ENCODE measurements around the gene KMT5C. TPM values are rescaled to one million over a fixed set of nuclear protein-coding genes. Genes with fewer than 3 reads are reported as not detected.
A peak's percentile ranks its signal among the peaks of the same experiment; 100 is the strongest.

The KMT5C gene
- total and polyA plus RNA-seq, 2 donors (not counting 1 experiment from before 2014, with no cell fraction given): 22.2 to 23.6 TPM

GRCh38 chr19:55339889-55340783 is 460 bp downstream of the KMT5C start:
- Histone ChIP-seq H3K79me2 (ENCODE audit: control insufficient read depth, insufficient read depth, low read length) (peaks cover 17% of the 10 kb centered on the region), H3K4me1 (ENCODE audit: control insufficient read depth in 2 of 2, insufficient read depth in 2 of 2, low read length in 2 of 2) (peaks cover 16 to 28% of the 10 kb centered on the region in 2 donors), H3K9me3 (ENCODE audit: control extremely low read depth in 1 of 3, control insufficient read depth in 2 of 3, insufficient read depth in 1 of 3, low read length in 2 of 3) (peaks cover 0 to 7% (median 0%) of the 10 kb centered on the region in 3 donors), H3K4me3 (ENCODE audit: control extremely low read depth in 1 of 5, extremely low read depth in 1 of 5, insufficient read depth in 1 of 5, low read depth in 2 of 5, low read length in 4 of 5) (peak overlapping the region; percentile 41 to 81 (median 59)), H3K36me3 (replicated peaks in 1 of 2; ENCODE audit: control extremely low read depth in 1 of 2, control insufficient read depth in 1 of 2, extremely low read depth in 1 of 2, insufficient read depth in 2 of 2, low read length in 1 of 2) (peaks cover 0 to 10% of the 10 kb centered on the region in 2 experiments), H3K27ac (ENCODE audit: low read length in 2 of 2) (peak overlapping the region; percentile 31 to 68), H4K20me1 (ENCODE audit: control insufficient read depth, insufficient read depth, low read length, poor library complexity, severe bottlenecking) (no peaks in the 10 kb centered on the region), H3K4me2 (replicated peaks; ENCODE audit: low read depth, low read length, poor library complexity, severe bottlenecking) (peak overlapping the region; percentile 99), H3K9ac (ENCODE audit: low read length) (peak overlapping the region; percentile 74), H2AFZ (ENCODE audit: insufficient read depth, low read depth, low read length, poor library complexity, severe bottlenecking) (peak overlapping the region; percentile 38), H3K27me3 (replicated peaks in 1 of 4; ENCODE audit: control extremely low read depth in 1 of 4, control insufficient read depth in 3 of 4, insufficient read depth in 4 of 4, low read length in 3 of 4) (peaks cover 0 to 23% (median 9%) of the 10 kb centered on the region in 4 experiments)
- ATAC-seq (ENCODE audit: low read depth): no peak
- DNase-seq: peak; percentile 52
- POLR2A ChIA-PET: interaction anchor here (0.7 to 1.8 kb wide), 14 partner anchors 34 to 1181 kb away, joined by 3 to 12 read pairs (median 4); partner anchors contain the start of genes FIZ1, HSPBP1, LENG1 and SYT5
- TF ChIP-seq CTCF (IDR thresholded peaks at IDR 0.05): no peak
- no peak for TF ChIP-seq EZH2 (IDR thresholded peaks at IDR 0.05; ENCODE audit: borderline replicate concordance, insufficient read depth, low read depth, low read length, poor library complexity, severe bottlenecking)
- intact Hi-C loops (cut with micrococcal nuclease): loop anchor here (1.0 to 5.0 kb wide), 10 partner anchors 14 to 1473 kb away; partner anchors contain the start of genes COX6B2, HSPBP1, ISOC2 and MYADM
- Mint-ChIP-seq H3K4me1 (peaks cover 20% of the 10 kb centered on the region), H3K9me3 (ENCODE audit: insufficient read depth) (no peaks in the 10 kb centered on the region), H3K27ac (peak overlapping the region; percentile 93), H3K27me3 (peaks cover 16% of the 10 kb centered on the region), H3K4me3 (peak overlapping the region; percentile 94)
- 3% methylated on average over 33 of the region's 44 CpGs for WGBS (ENCODE audit: insufficient coverage)
- CTCF ChIA-PET: interaction anchor here (0.6 to 1.8 kb wide), 13 partner anchors 9 to 266 kb away, joined by 3 to 12 read pairs (median 5); partner anchors contain the start of genes PPP6R1, TMEM238 and ZNF865

Measured in B cell (primary cell).